PC-3 (cell line): ENCODE measurements around the gene COX4I1.

Source experiments
- EZH2 ChIP-seq: fragments of 300-600 bp; sonication (generic); IDR thresholded peaks from one replicate; pipeline ENCODE4 v1.6.1; 2017; ENCODE audit warnings: antibody characterized with exemption, mild to moderate bottlenecking, low read length; ENCODE audit not compliant: unreplicated experiment
- TF ChIP-seq, protein P1 (sequence below): fragments of 300-600 bp; sonication (generic); conservative IDR thresholded peaks from 2 replicates; pipeline ENCODE4 v1.5.1; 2017; ENCODE audit warnings: antibody characterized with exemption, low read depth, mild to moderate bottlenecking, low read length

DNA sequence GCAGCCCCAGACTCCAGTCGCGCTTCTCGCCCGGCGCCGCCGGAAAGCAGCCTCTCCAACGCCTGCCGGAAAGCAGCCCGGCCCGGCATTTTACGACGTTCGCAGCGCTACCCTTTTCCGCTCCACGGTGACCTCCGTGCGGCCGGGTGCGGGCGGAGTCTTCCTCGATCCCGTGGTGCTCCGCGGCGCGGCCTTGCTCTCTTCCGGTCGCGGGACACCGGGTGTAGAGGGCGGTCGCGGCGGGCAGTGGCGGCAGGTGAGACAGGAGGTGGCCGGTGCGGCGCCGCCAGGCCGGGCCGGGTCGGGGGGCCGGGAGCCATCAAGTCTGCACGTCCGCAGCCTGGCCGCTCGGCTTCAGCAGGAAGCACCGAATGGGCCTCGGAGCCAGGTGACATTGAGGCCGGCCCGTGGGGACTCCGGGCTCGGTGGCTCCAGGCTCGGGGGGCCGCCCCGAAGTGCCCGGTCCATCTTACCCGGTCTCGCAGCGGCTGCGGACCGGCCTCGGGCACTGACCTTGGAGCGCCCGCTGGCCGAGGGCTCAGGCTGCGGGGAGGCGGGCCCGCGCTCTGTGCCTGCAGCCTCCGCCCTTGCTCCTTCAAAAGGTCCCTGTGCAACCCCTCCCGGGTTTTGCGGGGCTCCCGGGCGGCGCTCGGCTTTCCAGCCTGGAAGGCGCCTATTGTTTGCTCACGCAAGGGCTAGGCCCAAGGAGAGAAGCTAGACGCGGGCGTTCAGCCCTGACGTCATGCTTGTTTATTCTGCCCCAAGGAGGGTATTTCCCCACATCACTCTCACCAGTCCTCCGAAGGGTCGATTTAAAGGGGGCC is at the start of gene COX4I1, which contains the start of gene EMC8:
- TF ChIP-seq, protein P1, sequence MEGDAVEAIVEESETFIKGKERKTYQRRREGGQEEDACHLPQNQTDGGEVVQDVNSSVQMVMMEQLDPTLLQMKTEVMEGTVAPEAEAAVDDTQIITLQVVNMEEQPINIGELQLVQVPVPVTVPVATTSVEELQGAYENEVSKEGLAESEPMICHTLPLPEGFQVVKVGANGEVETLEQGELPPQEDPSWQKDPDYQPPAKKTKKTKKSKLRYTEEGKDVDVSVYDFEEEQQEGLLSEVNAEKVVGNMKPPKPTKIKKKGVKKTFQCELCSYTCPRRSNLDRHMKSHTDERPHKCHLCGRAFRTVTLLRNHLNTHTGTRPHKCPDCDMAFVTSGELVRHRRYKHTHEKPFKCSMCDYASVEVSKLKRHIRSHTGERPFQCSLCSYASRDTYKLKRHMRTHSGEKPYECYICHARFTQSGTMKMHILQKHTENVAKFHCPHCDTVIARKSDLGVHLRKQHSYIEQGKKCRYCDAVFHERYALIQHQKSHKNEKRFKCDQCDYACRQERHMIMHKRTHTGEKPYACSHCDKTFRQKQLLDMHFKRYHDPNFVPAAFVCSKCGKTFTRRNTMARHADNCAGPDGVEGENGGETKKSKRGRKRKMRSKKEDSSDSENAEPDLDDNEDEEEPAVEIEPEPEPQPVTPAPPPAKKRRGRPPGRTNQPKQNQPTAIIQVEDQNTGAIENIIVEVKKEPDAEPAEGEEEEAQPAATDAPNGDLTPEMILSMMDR: no peak
- TF ChIP-seq EZH2: no peak
